ENCODE data around the gene GSE1. TPM values are rescaled to one million over a fixed set of nuclear protein-coding genes. Genes with fewer than 3 reads are reported as not detected.

Gene GSE1
- total RNA-seq, 1 donor from 2014 or later: 101 TPM

- H3K9me3 Mint-ChIP-seq: no peaks in the 10 kb centered on the region
- no peak for DNase-seq (ENCODE audit: extremely low spot score, unreplicated experiment)
- peaks cover 48% of the 10 kb centered on the region for H3K4me1 Mint-ChIP-seq (ENCODE audit: unreplicated experiment)
- H3K27ac Mint-ChIP-seq: no peak overlapping the region
- H3K36me3 Mint-ChIP-seq: no peaks in the 10 kb centered on the region
- H3K27me3 Mint-ChIP-seq: peaks cover 6% of the 10 kb centered on the region
- H3K4me3 Mint-ChIP-seq: no peak overlapping the region
- TF ChIP-seq CTCF (conservative IDR thresholded peaks at IDR 0.05): no peak
These were observed 26.6 kb upstream of the GSE1 start for GRCh38 chr16:85586380-85587104.

GRCh38 chr16:85587762-85588556, 25.2 kb upstream of the GSE1 start:
- Mint-ChIP-seq H3K9me3 (no peaks in the 10 kb centered on the region), H3K4me1 (ENCODE audit: unreplicated experiment) (peaks cover 47% of the 10 kb centered on the region), H3K4me3 (no peak overlapping the region), H3K27ac (no peak overlapping the region), H3K36me3 (no peaks in the 10 kb centered on the region), H3K27me3 (peaks cover 6% of the 10 kb centered on the region)
- DNase-seq (ENCODE audit: extremely low spot score, unreplicated experiment): no peak
- no peak for TF ChIP-seq CTCF (conservative IDR thresholded peaks at IDR 0.05)

- Mint-ChIP-seq H3K36me3 (no peaks in the 10 kb centered on the region), H3K9me3 (no peaks in the 10 kb centered on the region), H3K27ac (no peak overlapping the region), H3K4me1 (ENCODE audit: unreplicated experiment) (peaks cover 42% of the 10 kb centered on the region), H3K27me3 (peaks cover 6% of the 10 kb centered on the region), H3K4me3 (no peak overlapping the region)
- DNase-seq (ENCODE audit: extremely low spot score, unreplicated experiment): no peak
- no peak for TF ChIP-seq CTCF (conservative IDR thresholded peaks at IDR 0.05)
These were observed 24.3 kb upstream of the GSE1 start for GRCh38 chr16:85588562-85589503.

- peaks cover 40% of the 10 kb centered on the region for H3K4me1 Mint-ChIP-seq (ENCODE audit: unreplicated experiment)
- no peaks in the 10 kb centered on the region for H3K9me3 Mint-ChIP-seq
- DNase-seq (ENCODE audit: extremely low spot score, unreplicated experiment): no peak
- no peaks in the 10 kb centered on the region for H3K36me3 Mint-ChIP-seq
- H3K4me3 Mint-ChIP-seq: no peak overlapping the region
- no peak overlapping the region for H3K27ac Mint-ChIP-seq
- TF ChIP-seq CTCF (conservative IDR thresholded peaks at IDR 0.05): no peak
- peaks cover 4% of the 10 kb centered on the region for H3K27me3 Mint-ChIP-seq
These were observed 23.2 kb upstream of the GSE1 start for GRCh38 chr16:85589688-85590505.

GRCh38 chr16:85590506-85590832, 22.7 kb upstream of the GSE1 start:
- no peak overlapping the region for H3K4me3 Mint-ChIP-seq
- no peak for TF ChIP-seq CTCF (conservative IDR thresholded peaks at IDR 0.05)
- peaks cover 37% of the 10 kb centered on the region for H3K4me1 Mint-ChIP-seq (ENCODE audit: unreplicated experiment)
- DNase-seq (ENCODE audit: extremely low spot score, unreplicated experiment): no peak
- peaks cover 4% of the 10 kb centered on the region for H3K27me3 Mint-ChIP-seq
- no peaks in the 10 kb centered on the region for H3K36me3 Mint-ChIP-seq
- H3K27ac Mint-ChIP-seq: no peak overlapping the region
- no peaks in the 10 kb centered on the region for H3K9me3 Mint-ChIP-seq

Data from type B pancreatic cell (in vitro differentiated cells).